GM20431 (cell line): ENCODE measurements around the gene C4B.
"Not testable (repeated sequence)": the region's sequence is repeated elsewhere in the genome, so short reads cannot be mapped to it uniquely, and the experiment has no call there.

ENCODE experiments used
- in situ Hi-C: fragments of 300-500 bp; cut with MseI, MboI; formaldehyde crosslinking; loops from one replicate; pipeline ENCODE4 v1.15.0; 2020; ENCODE audit warnings: low sequenced_read_pairs; ENCODE audit not compliant: unreplicated experiment

Gene C4B

GRCh38 chr6:32014547-32014946 lies at the start of gene C4B:
C4B (plus strand) TSS chr6:32014795; CDS start chr6:32014846, 51 bp downstream.
- in situ Hi-C loops = not testable (repeated sequence)

DNA sequence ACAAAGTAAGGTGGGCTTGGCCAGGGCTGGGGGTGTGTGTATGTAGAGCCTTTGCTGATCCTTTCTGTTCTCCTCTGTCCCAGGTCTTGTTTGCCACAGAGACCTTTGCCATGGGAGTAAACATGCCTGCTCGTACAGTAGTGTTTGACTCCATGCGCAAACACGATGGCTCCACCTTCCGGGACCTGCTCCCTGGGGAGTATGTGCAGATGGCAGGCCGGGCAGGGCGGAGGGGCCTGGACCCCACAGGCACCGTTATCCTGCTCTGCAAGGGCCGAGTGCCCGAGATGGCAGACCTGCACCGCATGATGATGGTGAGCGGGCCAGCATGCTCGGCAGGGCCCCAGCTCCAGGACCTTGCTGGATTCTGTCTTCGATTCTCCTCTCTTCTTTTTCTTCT lies 48.9 kb upstream of the C4B start:
- in situ Hi-C loops = no loop called here

GRCh38 chr6:31966506-31966905 lies 48.1 kb upstream of the C4B start:
- in situ Hi-C loops = no loop called here

- in situ Hi-C loops = no loop called here
Observed at GRCh38 chr6:31966997-31967925, 47.3 kb upstream of the C4B start.

DNA sequence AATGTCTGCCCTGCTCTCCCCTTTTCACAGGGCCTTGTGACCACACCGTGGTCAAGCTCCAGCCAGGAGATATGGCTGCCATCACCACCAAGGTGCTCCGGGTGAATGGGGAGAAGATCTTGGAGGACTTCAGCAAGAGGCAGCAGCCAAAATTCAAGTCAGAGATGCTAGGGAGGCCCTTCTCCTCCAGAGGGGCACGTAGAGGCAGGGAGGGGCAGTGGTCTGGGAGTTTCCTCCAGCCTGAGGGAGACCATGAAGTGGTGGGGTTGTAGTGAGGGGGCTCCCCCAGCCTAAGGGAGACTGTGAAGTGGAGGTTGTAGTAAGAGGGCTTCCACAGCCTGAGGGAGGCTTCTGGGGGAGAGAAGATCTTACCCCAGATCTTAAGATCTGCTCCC lies 46.7 kb upstream of the C4B start:
- in situ Hi-C loops = no loop called here

DNA sequence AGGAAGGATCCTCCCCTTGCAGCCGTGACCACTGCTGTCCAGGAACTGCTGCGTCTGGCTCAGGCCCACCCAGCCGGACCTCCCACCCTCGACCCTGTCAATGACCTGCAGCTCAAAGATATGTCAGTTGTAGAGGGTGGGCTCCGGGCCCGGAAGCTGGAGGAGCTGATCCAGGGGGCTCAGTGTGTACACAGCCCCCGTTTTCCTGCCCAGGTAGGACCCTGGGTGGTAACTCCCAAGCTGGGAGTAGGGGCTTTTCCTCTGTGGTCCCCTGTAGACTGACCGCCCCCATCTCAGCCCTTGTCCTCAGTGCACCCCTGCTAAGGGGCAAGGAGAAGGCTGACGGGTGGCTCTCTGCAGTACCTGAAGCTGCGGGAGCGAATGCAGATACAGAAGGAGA lies 46.3 kb upstream of the C4B start:
- in situ Hi-C loops = no loop called here

- in situ Hi-C loops = no loop called here
Observed at GRCh38 chr6:31968791-31969711, 45.5 kb upstream of the C4B start.

GRCh38 chr6:31969712-31970603 lies 44.6 kb upstream of the C4B start:
- in situ Hi-C loops = no loop called here

GRCh38 chr6:31970604-31971271 lies 43.9 kb upstream of the C4B start:
- in situ Hi-C loops = no loop called here

DNA sequence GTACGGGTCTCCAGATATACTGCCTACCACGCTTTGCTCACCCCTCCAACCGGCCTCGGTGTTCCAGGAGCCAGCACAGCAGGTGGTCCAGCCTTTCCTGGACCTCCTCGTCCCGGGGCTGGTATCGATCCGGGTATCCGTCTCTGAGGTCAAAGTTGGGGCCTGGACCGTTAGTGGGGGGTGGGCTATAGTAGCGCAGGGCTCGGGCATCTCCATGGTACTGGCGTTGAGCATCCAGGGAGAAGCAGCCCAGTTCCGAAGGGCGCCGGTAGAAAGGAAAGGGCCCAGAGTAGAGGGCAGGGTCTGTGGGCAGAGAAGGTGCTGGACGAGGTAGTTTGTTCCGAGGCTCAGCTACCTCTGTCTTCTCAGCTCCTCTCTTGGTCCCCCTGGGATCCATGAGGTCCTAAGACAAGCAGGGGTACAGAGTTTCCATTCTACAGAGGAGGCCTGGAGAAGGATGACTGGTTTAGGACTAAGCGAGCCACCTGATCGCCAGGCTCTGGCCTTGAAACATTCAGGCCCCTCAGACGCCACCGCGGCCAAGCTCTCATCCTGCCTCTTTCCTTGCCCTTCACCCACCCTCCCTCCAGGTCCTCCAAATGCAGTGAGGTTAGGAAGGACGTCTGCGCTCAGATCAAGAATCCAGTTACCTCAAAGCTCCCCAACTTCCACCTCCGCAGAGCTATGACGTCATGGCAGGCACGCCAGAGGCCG lies 43.2 kb upstream of the C4B start:
- in situ Hi-C loops = no loop called here

- in situ Hi-C loops = no loop called here
Observed at GRCh38 chr6:31971993-31972708, 42.4 kb upstream of the C4B start, which contains the start of gene DXO. DXO (minus strand) TSS chr6:31972138; CDS start chr6:31971675, 463 bp downstream.

DNA sequence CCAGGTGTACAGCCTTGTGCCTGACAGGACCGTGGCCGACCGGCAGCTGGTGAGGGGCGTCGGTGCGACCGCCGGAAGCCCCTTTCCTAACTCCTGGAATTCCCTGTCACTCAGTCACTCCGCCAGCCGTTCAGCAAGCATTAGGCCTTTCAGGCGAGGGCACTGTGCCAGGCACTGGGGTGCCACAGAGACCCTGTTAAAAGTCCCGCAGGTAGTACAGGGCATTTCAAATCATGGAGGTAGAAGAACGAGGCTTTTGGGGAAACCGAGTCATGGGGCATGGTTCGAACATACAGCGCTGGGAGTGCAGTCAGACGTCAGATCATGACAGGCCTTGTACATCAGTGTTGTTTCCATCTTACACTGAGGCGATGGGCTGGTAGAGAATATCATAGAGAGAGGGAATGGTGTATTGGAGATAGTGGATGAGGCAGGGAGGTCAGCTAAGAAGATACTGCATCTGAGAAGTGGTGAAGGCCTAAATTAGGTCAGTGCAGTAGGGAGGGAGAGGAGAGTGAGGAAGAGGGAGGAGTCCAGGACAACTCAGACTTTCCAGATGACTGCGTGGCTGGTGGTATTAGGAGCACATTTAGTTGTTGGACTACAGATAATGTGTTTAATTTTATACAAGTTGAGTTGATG lies 41.8 kb upstream of the C4B start:
- in situ Hi-C loops = no loop called here

DNA sequence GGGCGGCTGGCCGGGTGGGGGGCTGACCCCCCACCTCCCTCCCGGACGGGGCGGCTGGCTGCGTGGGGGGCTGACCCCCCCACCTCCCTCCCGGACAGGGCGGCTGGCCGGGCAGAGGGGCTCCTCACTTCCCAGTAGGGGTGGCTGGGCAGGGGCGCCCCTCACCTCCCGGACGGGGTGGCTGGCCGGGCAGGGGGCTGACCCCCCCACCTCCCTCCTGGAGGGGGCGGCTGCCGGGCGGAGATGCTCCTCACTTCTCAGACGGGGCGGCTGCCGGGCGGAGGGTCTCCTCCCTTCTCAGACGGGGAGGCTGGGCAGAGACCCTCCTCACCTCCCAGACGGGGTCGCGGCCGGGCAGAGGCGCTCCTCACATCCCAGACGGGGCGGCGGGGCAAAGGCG lies 38.5 kb upstream of the C4B start:
- in situ Hi-C loops = not testable (repeated sequence)

GRCh38 chr6:31977816-31978431 lies 36.7 kb upstream of the C4B start:
- in situ Hi-C loops = no loop called here

DNA sequence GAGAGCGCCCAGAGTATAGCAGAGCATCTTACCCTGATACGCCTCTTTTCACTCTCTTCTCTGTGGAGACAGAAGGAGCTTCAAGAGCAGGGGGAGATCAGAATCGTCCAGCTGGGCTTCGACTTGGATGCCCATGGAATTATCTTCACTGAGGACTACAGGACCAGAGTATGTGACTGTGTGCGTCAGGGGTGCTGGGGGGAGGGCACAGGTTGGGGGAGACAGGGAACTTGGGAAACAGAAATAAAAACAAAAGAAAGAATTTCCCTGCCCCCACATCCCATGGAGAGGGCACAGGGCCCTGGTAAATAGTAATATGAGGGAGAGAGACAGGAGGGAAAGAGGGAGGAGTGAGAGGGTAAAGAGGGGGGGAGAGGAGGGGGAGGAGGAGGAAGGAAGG lies 35.8 kb upstream of the C4B start:
- in situ Hi-C loops = no loop called here

- in situ Hi-C loops = no loop called here
Observed at GRCh38 chr6:31979238-31979898, 35.2 kb upstream of the C4B start.
